Stimulated activated naive CD8-positive, alpha-beta T cell treated with anti-CD3 and anti-CD28 coated beads, Interleukin-15, amount 100 ng/mL, for 72 hours (primary cell): ENCODE results near the gene TACC2.
A peak's percentile ranks its signal among the peaks of the same experiment; 100 is the strongest.

ENCODE experiments used
- ATAC-seq: fragments of 150-1000 bp; cut with Tn5 transposase; 2 replicates; pipeline ENCODE4 v1.10.0; 2021; ENCODE audit warnings: mild to moderate bottlenecking, moderate library complexity
- DNase-seq, 2 donors: peaks; one replicate each; pipeline ENCODE4 v3.0.0; 2021 to 2022
- H3K27ac Mint-ChIP-seq, 2 donors: one replicate each; pipeline ENCODE4 v1.8.0; 2022; ENCODE audit warnings: mild to moderate bottlenecking in 2 of 2, mixed read lengths in 2 of 2, moderate library complexity in 2 of 2
- H3K27me3 Mint-ChIP-seq: one replicate; pipeline ENCODE4 v1.8.0; 2022; ENCODE audit warnings: mixed read lengths
- H3K4me1 Mint-ChIP-seq: one replicate; pipeline ENCODE4 v1.8.0; 2022; ENCODE audit warnings: mild to moderate bottlenecking, mixed read lengths
- H3K4me3 Mint-ChIP-seq, 2 donors: one replicate each; pipeline ENCODE4 v1.8.0; 2022; ENCODE audit warnings: mild to moderate bottlenecking in 2 of 2, mixed read lengths in 2 of 2, moderate library complexity in 1 of 2
- H3K9me3 Mint-ChIP-seq, 2 donors: one replicate each; pipeline ENCODE4 v1.8.0; 2022; ENCODE audit warnings: mixed read lengths in 2 of 2

Gene TACC2

DNA sequence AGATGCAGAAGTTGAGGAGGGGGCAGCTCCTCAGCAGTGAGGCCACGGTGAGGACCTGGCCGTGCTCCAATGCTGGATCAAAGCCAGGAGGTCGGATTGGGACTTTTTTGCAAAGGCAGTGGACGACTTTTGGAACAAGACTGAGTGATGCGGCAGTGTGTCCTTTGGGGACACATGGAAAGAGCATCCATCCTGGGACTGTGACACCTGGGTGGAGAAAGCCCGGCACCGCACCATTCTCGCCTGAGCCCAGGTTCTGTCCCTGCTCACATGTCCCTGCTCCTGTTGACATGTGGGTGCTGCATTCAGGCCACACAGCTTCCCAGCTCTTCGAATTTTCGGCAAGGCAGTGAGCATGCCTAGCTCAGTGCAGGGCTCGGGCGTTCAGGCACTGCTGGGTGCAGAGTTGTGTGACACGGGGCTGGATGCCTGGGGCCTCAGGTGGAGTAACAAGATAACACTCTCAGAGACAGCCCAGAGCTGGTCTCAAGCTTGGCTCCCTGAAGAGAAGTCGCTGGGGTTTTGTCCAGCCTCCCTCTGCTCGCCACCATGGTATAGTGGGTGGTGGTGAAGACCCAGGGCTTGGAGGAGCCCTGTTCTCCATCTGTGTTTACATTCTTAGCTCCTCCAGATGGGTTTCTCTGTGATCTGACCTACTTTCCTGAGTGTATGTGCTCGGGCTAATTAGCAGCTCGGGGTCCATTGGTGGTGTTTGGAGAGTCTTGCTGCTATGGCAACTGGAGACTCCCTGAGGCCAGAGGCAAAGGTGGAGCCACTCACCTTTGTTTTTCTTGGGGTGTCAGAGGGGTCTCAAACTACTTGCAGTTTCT is 170.4 kb downstream of the TACC2 start:
- Mint-ChIP-seq H3K9me3 (no peaks in the 10 kb centered on the region), H3K4me1 (peaks cover 15% of the 10 kb centered on the region), H3K27me3 (peaks cover 78% of the 10 kb centered on the region), H3K27ac (no peak overlapping the region), H3K4me3 (no peak overlapping the region)
- ATAC-seq, result peak; percentile 18
- DNase-seq, result no peak

DNA sequence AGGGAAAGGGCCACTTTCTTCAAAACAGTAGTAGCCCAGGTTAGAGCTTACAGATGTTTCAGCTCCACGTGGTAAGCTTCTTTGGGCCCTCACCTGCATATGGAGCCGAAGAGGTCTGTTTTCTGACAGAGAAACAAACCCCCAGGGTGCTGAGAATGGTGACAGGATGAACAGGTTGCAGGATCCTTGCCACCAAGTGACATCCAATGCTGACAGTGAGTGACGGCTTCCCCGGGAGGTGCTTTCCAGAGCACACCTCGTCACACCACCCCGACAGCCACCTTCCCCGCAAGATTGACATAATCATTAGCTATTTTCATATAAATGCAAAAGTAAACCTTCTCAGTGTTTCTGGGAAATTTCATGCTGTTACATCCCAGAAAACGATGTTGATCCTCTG is 172.8 kb downstream of the TACC2 start:
- ATAC-seq, result no peak
- Mint-ChIP-seq H3K4me1 (peaks cover 22% of the 10 kb centered on the region), H3K9me3 (no peaks in the 10 kb centered on the region), H3K27me3 (peaks cover 96% of the 10 kb centered on the region), H3K4me3 (no peak overlapping the region), H3K27ac (no peak overlapping the region)
- DNase-seq, result no peak

DNA sequence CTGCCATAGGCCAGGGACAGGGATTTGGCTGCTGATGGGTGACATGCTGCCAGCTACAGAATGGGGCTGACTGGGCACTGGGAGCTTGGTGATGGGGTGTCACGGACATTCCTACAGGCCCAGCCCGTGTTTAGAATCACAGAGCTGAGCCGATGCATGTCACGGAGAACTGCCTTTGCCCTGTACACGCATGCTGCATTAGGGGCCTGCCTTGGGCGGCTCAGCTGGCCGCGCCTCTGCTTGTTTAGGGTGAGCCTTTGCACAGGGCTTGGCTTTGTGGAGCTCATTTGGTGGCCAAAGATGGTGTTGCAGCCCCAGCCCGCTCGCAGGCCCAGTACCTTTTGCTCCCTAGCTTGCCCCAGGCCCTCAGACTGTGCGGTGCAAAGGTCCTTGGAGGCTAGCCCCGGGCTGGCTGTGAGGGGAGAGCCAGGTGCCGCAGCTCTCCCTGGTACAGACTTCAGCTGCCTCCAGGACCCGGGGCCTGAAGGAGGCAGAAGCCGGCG is 173.8 kb downstream of the TACC2 start:
- H3K4me3 Mint-ChIP-seq, result no peak overlapping the region
- DNase-seq, result no peak
- H3K4me1 Mint-ChIP-seq, result peaks cover 22% of the 10 kb centered on the region
- peaks cover 94% of the 10 kb centered on the region for H3K27me3 Mint-ChIP-seq
- peak; percentile 24 for ATAC-seq
- no peaks in the 10 kb centered on the region for H3K9me3 Mint-ChIP-seq
- no peak overlapping the region for H3K27ac Mint-ChIP-seq

DNA sequence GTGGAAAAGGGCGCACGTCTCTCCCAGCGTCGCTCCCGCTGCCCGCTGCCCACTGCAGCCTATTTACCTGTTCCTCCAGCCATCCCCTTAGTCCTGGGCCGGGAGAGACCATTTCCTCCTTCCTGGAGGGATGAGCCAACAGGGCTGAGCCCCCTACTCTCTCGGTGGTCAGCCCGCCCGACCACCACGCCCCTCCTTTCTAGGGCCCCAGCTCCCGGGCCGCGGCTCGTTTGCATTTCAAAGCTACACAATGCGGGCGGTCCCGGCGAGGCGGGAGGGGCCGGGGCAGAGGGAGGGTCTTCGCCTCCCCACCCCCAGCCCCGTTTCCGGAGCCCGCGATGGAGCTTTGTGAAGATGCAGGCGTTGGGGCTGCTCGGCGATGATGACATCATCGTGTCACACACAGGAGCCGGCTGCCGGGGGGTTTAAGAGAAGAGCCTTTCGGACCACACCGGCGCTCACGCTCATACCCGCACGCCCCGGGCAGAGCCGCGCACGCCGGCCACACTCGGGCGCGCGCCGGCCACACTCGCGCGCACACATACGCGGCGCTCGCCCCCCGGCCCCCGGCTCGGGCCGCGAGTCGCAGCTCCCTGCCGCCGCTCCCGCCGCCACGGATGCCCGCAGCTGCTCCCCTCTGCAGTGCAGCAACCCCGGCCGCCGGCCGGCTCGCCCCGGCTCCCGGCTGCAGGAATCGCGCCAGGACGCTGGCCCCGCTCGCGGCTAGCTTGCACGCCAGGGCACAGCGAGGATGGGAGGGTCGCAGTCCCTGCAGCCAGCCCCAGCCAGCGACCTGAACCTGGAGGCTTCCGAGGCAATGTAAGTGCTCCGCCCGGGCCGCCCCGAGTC is 174.4 kb downstream of the TACC2 start:
- peak overlapping the region in 1 of 2 donors; percentile 75 for H3K4me3 Mint-ChIP-seq
- peaks cover 92% of the 10 kb centered on the region for H3K27me3 Mint-ChIP-seq
- no peaks in the 10 kb centered on the region for H3K9me3 Mint-ChIP-seq
- peaks cover 22% of the 10 kb centered on the region for H3K4me1 Mint-ChIP-seq
- peak; percentile 38 for ATAC-seq
- DNase-seq, result peak in 1 of 2 donors; percentile 15
- H3K27ac Mint-ChIP-seq, result no peak overlapping the region

DNA sequence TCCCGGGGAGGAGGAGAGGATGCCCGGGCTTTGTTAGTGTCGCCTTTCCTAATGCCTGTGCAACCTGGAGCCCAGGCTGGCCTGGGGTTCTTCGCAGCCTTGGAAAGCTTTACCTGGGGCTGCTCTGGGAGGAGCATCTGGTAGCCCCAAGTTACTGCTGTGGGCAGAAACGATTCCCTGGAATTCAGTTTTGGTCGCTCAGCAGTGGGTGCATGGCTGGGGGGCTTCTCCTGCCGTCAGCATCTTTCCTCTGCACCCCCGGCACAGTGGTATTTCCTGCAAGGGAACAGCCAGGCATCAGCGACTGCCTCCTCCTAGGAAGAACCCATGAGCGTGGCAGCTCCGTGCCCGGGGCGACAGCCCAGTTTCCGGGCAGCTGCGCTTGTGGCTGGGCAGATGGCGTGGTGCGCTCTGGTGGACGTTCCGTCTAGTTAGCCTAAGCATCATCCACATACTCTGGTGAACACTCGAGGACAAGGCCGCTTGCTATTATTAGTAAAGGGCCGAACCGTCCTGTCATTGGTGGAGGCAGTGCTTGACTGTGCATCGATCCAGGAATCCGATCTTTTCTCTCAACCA is 175.1 kb downstream of the TACC2 start:
- Mint-ChIP-seq H3K27me3 (peaks cover 85% of the 10 kb centered on the region), H3K27ac (no peak overlapping the region), H3K4me1 (peaks cover 22% of the 10 kb centered on the region), H3K9me3 (no peaks in the 10 kb centered on the region), H3K4me3 (peak overlapping the region in 1 of 2 donors; percentile 75)
- DNase-seq (no peak), ATAC-seq (no peak)

DNA sequence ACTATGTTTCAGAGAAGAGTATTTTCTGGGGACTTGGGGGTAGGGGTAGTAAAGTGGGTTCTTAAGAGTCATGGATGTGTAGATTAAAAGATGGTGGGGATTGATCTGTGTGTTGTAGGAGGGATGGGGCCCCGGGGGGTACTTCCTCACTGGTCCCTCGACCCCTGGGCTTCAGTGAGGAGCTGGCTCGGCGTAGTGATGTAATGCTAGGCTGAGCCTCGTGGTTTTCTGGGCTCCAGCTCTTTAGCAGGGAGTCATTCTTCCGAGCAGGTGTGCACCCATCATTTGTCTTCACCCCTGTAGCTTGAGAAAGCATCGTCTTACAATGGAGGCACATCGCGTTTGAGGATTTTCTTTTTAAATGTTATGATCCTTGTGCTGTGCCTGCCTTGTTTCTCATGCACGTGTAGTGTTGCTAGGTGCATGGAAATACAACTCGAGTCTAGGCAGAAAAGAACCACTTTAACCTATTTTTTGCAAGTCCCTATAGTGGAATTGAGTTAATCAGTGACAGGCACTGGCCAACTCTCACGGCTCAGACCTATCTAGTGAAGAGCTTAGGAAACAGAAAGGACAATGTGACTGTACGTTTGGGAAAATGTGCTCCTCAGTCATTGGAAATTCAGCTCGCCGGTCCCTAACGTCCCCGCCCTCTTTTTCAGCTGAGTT is 176.0 kb downstream of the TACC2 start:
- no peak for DNase-seq
- Mint-ChIP-seq H3K27me3 (peaks cover 80% of the 10 kb centered on the region), H3K4me3 (no peak overlapping the region), H3K4me1 (peaks cover 22% of the 10 kb centered on the region), H3K27ac (no peak overlapping the region), H3K9me3 (no peaks in the 10 kb centered on the region)
- no peak for ATAC-seq

DNA sequence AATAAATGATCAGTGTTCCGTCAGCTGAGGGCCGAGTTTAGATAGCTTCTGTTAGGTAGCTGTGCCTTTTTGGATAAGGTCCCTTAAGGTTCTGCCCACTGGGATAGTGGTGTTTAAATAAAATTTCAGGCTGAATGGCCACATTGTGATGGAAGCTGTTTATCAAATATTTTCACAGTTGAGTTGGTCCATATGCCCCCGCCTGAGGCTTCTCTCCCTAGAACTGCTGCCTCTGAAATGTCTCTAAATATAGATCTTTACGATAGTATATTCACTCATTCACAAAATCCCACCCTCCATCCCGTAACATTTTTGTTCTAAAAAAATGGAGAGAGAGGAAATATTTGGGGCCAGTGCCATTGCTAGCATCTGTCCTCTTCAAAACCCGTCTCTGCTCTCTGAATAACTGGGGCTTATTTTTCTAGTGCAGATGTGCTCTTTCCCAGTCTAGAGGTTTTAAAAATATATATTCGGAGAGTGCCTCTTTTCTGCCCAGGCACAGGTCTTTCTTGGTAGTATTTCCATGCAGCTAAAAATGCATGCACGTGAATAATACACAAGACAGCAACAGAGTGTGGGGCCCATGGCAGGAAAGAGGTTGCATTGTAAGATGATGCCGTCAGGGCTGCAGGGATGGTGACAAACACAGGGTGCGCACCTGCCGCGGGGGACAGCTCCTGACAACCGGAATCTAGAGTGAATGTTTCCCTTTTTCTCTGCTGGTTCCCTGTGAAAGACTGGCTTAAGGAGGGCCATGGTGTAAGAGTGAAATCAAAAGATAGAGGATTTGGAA is 176.7 kb downstream of the TACC2 start:
- no peak for ATAC-seq
- no peak for DNase-seq
- Mint-ChIP-seq H3K27ac (no peak overlapping the region), H3K9me3 (no peaks in the 10 kb centered on the region), H3K27me3 (peaks cover 80% of the 10 kb centered on the region), H3K4me3 (no peak overlapping the region), H3K4me1 (peaks cover 22% of the 10 kb centered on the region)

DNA sequence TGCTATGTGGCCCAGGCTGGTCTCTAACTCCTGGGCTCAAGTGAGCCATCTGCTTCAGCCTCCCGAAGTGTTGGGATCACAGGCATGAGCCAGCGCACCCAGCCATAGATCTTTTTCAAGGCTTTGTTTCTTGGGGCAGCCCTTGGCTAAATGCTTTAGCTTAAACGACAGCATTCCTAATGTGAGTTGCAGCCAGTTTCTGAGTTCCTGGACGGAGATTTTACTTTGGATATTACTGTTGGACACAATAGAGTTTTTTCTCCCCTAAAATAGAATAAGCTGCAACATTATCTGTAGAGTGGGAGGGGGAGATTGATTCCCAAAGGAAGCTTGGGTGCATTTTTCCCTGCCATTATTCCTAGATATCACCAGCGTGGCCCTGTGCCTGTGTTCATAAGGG is 179.1 kb downstream of the TACC2 start:
- ATAC-seq (no peak), DNase-seq (no peak)
- Mint-ChIP-seq H3K27ac (no peak overlapping the region), H3K4me1 (peaks cover 19% of the 10 kb centered on the region), H3K9me3 (no peaks in the 10 kb centered on the region), H3K4me3 (no peak overlapping the region), H3K27me3 (peaks cover 72% of the 10 kb centered on the region)

DNA sequence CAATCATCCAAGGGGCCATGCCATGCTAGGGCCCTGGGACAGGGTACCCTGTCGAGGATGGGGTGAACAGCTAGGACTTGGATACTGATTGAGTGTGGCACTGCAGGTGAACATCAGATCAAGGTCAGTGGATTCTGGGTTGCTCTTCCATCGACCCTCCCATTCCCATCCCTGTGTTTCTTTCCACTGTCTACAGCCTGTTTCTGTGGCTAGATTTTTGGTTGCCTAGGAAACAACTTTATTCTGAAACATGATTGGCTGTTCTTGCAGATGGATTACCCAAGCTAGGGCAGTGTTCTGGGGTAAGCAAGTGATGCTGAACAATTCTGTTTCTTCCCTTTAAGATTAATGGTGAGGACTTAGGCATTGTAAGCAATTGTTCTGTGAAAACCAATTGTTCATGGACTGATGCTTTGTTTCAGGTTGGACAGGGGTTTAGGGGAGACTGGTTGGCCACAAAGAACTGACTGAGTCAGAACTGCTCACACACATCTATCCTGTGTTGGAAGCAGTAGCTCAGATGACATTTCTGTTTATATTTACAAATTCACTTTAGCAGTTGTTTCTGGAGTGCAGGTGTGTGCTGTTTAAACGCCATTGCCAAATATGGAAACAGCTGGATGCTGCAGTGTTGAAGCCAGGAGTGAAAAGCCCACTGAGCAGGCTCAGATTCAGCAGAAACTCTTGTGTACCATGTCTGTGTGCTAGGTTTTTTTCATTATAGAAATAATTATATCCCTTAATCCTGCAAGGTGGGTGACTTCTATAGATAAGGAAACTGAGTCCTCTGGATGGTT is 179.8 kb downstream of the TACC2 start:
- Mint-ChIP-seq H3K4me1 (peaks cover 12% of the 10 kb centered on the region), H3K27me3 (peaks cover 70% of the 10 kb centered on the region), H3K27ac (no peak overlapping the region), H3K9me3 (no peaks in the 10 kb centered on the region), H3K4me3 (no peak overlapping the region)
- ATAC-seq, result peak; percentile 16
- no peak for DNase-seq

DNA sequence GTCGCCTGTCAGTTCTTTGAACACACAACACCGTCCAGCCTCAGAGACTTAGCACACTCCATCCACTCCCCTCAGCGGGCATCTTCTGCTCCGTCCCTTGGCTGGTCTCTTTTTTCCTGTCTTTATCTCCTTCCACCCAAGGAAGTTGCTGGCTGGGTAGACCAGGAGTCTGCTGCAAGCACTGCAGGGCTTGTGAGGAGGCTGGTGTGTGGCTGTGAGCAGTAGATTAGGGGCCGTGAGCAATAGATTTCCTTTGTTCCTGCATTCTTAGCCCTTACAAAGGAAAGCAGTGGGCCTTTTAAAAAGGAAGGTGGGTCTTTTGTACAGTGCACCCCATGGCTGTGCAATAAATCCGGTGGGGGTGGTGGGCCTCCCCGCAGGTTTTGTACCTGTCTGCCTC is 181.8 kb downstream of the TACC2 start:
- H3K27me3 Mint-ChIP-seq, result peaks cover 56% of the 10 kb centered on the region

DNA sequence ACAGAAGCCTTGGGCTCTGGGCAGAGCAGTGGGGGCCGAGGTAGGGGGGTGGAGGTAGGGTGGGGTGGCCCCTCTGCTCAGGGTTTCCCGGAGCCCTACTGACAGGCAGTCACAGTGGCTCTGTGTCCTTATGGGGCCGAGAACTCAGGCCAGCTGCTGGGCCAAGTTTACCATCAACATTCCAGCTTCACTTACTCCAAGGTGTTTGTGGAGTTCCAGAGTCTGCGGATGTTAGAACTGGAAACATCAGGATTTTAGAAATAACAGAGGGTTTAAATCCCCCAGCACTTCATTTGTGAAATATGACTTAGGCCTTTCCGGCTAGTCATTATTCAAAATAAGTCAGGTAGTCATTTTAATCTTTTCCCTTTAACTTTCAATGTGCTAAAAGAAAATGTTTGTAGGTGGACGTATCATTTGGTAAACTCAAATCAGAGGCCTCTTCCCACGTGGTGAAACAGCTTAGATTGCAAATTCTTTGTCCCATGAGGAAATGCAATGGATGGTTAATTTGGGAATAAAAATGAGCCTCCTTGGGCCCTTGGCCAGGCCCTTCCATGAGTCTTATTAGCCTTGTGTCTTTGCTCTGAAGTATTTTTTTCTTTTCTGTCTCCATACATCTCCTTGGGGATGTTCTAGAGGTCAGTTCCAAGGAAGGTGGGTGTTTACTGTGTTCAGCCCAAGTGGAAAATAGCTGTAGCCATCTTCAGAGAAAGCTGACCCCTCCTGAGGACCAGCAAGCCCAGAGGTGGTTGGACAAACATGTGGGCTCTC is 182.5 kb downstream of the TACC2 start:
- Mint-ChIP-seq H3K27me3 (peaks cover 49% of the 10 kb centered on the region), H3K4me3 (no peak overlapping the region), H3K27ac (no peak overlapping the region), H3K9me3 (no peaks in the 10 kb centered on the region), H3K4me1 (no peaks in the 10 kb centered on the region)
- DNase-seq (no peak), ATAC-seq (no peak)

More for the DNA sequence above, 181.8 kb downstream of the TACC2 start:
- Mint-ChIP-seq H3K27ac (peak overlapping the region in 1 of 2 donors; percentile 95), H3K9me3 (no peaks in the 10 kb centered on the region), H3K4me1 (no peaks in the 10 kb centered on the region), H3K4me3 (no peak overlapping the region)
- ATAC-seq, result no peak
- DNase-seq, result no peak

DNA sequence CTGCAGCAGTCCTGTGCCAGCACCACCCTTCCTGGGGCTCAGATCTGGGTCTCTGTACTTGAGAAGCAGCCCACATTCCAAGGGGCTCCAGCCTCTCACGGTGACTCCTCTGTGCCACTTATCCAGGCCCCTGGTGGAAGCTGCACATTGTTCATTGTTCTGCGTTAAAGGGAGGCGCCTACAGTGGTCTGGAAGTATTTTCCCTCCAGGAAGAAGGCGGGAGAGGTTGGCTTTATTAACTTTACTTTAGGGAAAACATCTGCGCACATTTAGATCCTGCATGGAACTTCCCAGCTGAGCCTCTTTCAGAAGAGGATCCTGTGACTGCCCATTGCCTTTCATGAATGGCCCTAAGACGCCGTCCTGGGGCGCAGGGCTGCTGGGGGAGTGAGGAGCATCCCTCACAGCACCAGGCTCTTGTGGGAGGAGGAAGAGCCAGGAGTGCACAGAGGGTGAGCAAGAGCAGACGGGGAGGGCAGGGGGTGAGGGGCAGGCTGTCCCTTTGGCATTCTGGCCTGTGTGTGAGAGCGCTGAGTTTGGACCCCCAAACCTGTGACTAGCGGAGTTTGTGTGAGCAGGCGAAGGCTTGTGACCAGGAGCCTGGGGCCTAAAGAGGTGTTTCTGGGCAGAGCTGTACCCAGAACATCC is 183.5 kb downstream of the TACC2 start:
- ATAC-seq (no peak), DNase-seq (no peak)
- Mint-ChIP-seq H3K27ac (no peak overlapping the region), H3K4me1 (no peaks in the 10 kb centered on the region), H3K9me3 (no peaks in the 10 kb centered on the region), H3K27me3 (peaks cover 39% of the 10 kb centered on the region), H3K4me3 (no peak overlapping the region)

DNA sequence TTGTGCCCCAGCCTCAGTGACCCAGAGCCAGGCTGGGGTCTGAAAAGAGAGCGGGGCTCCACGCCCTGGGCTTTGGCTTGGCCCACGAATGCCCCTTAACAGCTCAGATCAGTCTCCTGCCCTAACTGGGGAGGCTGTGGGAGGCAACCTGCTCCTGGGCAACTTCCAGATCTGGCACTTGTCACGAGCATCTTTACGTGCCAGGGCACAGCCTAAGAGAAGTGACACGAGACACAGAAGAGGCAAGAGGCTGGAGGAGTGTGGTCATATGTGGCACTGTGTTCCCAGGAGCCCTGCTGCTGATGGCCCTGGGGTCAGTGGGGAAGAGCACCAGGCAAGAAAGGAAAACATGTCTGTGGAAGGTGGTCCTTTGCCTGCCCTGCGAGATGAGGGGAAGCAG is 184.4 kb downstream of the TACC2 start:
- ATAC-seq, result no peak
- peaks cover 38% of the 10 kb centered on the region for H3K27me3 Mint-ChIP-seq
- H3K9me3 Mint-ChIP-seq, result no peaks in the 10 kb centered on the region

More for the DNA sequence above, 184.4 kb downstream of the TACC2 start:
- no peak for DNase-seq
- Mint-ChIP-seq H3K4me3 (no peak overlapping the region), H3K4me1 (no peaks in the 10 kb centered on the region), H3K27ac (no peak overlapping the region)
